Smooth muscle cell (in vitro differentiated cells): Measurements from ENCODE around the gene PTPRN2. TPM values are rescaled to one million over a fixed set of nuclear protein-coding genes. Genes with fewer than 3 reads are reported as not detected.

Source experiments
- DNase-seq: peaks from one replicate; lab custom pipeline; 2025; ENCODE audit not compliant: unreplicated experiment; lab: John Stamatoyannopoulos, UW
- H2AFZ ChIP-seq: fragments of 200-600 bp; sonication (generic); 2 replicates; pipeline ENCODE4 v1.6.0; 2016; ENCODE audit warnings: antibody characterized with exemption, low read depth, mild to moderate bottlenecking
- H3F3A ChIP-seq: fragments of 200-600 bp; sonication (generic); 2 replicates; pipeline ENCODE4 v1.6.0; 2017; ENCODE audit warnings: antibody characterized with exemption, low read depth
- H3K27ac ChIP-seq: fragments of 200-600 bp; sonication (generic); 2 replicates; pipeline ENCODE4 v1.5.1; 2016; ENCODE audit warnings: low read depth, mild to moderate bottlenecking
- H3K27me3 ChIP-seq: fragments of 200-600 bp; sonication (generic); 2 replicates; pipeline ENCODE4 v1.6.1; 2016; ENCODE audit warnings: low read depth, mild to moderate bottlenecking
- H3K36me3 ChIP-seq: fragments of 200-600 bp; sonication (generic); 2 replicates; pipeline ENCODE4 v1.5.1; 2016; ENCODE audit warnings: low read depth
- H3K4me1 ChIP-seq: fragments of 200-600 bp; sonication (generic); 2 replicates; pipeline ENCODE4 v1.5.1; 2016; ENCODE audit warnings: low read depth
- H3K4me2 ChIP-seq: fragments of 200-600 bp; sonication (generic); 2 replicates; pipeline ENCODE4 v1.6.0; 2016; ENCODE audit warnings: mild to moderate bottlenecking
- H3K4me3 ChIP-seq: fragments of 200-600 bp; sonication (generic); 2 replicates; pipeline ENCODE4 v1.5.1; 2016; ENCODE audit warnings: mild to moderate bottlenecking
- H3K79me2 ChIP-seq: fragments of 200-600 bp; sonication (generic); 2 replicates; pipeline ENCODE4 v1.6.0; 2016; ENCODE audit warnings: low read depth, mild to moderate bottlenecking
- H3K9ac ChIP-seq: fragments of 200-600 bp; sonication (generic); 2 replicates; pipeline ENCODE4 v1.6.0; 2016; ENCODE audit warnings: low read depth
- H3K9me3 ChIP-seq: fragments of 200-600 bp; sonication (generic); replicated peaks from 2 replicates; pipeline ENCODE4 v1.5.1; 2016; ENCODE audit warnings: low read depth
- H4K20me1 ChIP-seq: fragments of 200-600 bp; sonication (generic); 2 replicates; pipeline ENCODE4 v1.6.0; 2016; ENCODE audit warnings: low read depth
- WGBS: methylation state at CpG from one replicate; pipeline ENCODE4 v1.1.7; 2016; ENCODE audit warnings: low lambda C conversion rate; 5-methylcytosine and 5-hydroxymethylcytosine counted together
- polyA plus RNA-seq: library from polyadenylated mRNA; unstranded; fragments of >200 nt; fragmentation: Nextera tagmentation; extraction: Ambion mirVana; gene quantifications from 2 replicates; pipeline ENCODE4 v1.2.1, GENCODE V29; 2016
- total RNA-seq: library from RNA; depleted of rRNA; stranded (reverse); fragments of >200 nt; gene quantifications from 2 replicates; pipeline ENCODE4 v1.2.3, GENCODE V29; 2014
- TF ChIP-seq, protein P1 (sequence below): fragments of 200-600 bp; sonication (generic); IDR thresholded peaks from 2 replicates; pipeline ENCODE4 v1.5.1; 2017; ENCODE audit warnings: borderline replicate concordance, mild to moderate bottlenecking, antibody characterized with exemption; ENCODE audit not compliant: insufficient read depth, poor library complexity, severe bottlenecking

PTPRN2 gene
- total and polyA plus RNA-seq, 2 experiments from 2014 or later: 0.09 to 0.87 TPM

DNA sequence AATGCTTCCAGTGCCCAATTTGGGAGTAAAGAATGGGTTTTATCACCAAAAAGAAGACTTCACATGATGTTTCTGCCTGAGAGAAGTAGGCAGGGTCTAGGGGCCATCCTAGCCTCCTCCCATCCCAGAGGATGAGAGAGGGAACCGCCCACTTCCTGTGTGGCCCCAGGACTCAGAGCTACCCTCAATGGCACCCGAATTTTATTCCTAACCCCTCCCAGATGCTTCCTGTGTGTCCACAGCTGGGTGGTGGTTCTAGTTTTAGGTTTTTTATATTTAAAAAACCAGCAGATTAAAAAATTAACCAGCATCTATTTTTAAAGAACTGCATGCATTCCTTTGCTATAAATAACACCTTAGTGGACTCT, 583.5 kb downstream of the PTPRN2 start:
- Histone ChIP-seq H3K9me3 (no peaks in the 10 kb centered on the region), H3K27me3 (peaks cover 8% of the 10 kb centered on the region)
- 49% methylated on average over 2 of the region's 2 CpGs for WGBS

GRCh38 chr7:158003441-158004122, 584.0 kb downstream of the PTPRN2 start:
- Histone ChIP-seq H3K4me2 (no peak overlapping the region), H3K36me3 (no peaks in the 10 kb centered on the region), H3K4me3 (no peak overlapping the region), H2AFZ (no peak overlapping the region), H3K79me2 (no peaks in the 10 kb centered on the region), H3K27ac (no peak overlapping the region), H4K20me1 (no peaks in the 10 kb centered on the region), H3K9me3 (no peaks in the 10 kb centered on the region), H3K9ac (no peak overlapping the region), H3K27me3 (peaks cover 3% of the 10 kb centered on the region), H3F3A (no peaks in the 10 kb centered on the region), H3K4me1 (peaks cover 4% of the 10 kb centered on the region)
- DNase-seq: no peak
- 91% methylated on average over 23 of the region's 23 CpGs for WGBS
- TF ChIP-seq, protein P1, sequence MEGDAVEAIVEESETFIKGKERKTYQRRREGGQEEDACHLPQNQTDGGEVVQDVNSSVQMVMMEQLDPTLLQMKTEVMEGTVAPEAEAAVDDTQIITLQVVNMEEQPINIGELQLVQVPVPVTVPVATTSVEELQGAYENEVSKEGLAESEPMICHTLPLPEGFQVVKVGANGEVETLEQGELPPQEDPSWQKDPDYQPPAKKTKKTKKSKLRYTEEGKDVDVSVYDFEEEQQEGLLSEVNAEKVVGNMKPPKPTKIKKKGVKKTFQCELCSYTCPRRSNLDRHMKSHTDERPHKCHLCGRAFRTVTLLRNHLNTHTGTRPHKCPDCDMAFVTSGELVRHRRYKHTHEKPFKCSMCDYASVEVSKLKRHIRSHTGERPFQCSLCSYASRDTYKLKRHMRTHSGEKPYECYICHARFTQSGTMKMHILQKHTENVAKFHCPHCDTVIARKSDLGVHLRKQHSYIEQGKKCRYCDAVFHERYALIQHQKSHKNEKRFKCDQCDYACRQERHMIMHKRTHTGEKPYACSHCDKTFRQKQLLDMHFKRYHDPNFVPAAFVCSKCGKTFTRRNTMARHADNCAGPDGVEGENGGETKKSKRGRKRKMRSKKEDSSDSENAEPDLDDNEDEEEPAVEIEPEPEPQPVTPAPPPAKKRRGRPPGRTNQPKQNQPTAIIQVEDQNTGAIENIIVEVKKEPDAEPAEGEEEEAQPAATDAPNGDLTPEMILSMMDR: no peak

More for the DNA sequence above, 583.5 kb downstream of the PTPRN2 start:
- no peak overlapping the region for H3K4me3 ChIP-seq
- TF ChIP-seq, protein P1: no peak
- H3F3A ChIP-seq: no peaks in the 10 kb centered on the region
- no peak overlapping the region for H2AFZ ChIP-seq
- H3K9ac ChIP-seq: no peak overlapping the region
- DNase-seq: no peak
- H3K79me2 ChIP-seq: no peaks in the 10 kb centered on the region
- no peaks in the 10 kb centered on the region for H4K20me1 ChIP-seq
- H3K4me2 ChIP-seq: no peak overlapping the region
- H3K4me1 ChIP-seq: peaks cover 9% of the 10 kb centered on the region
- no peaks in the 10 kb centered on the region for H3K36me3 ChIP-seq
- H3K27ac ChIP-seq: no peak overlapping the region

- WGBS: 96% methylated on average over 17 of the region's 17 CpGs
- no peaks in the 10 kb centered on the region for H3K4me1 ChIP-seq
- TF ChIP-seq, protein P1: no peak
- no peaks in the 10 kb centered on the region for H4K20me1 ChIP-seq
- no peaks in the 10 kb centered on the region for H3K9me3 ChIP-seq
- H3K27ac ChIP-seq: no peak overlapping the region
- H2AFZ ChIP-seq: no peak overlapping the region
- no peaks in the 10 kb centered on the region for H3K79me2 ChIP-seq
- no peak overlapping the region for H3K4me2 ChIP-seq
- H3F3A ChIP-seq: no peaks in the 10 kb centered on the region
- no peak for DNase-seq
- no peak overlapping the region for H3K9ac ChIP-seq
- H3K27me3 ChIP-seq: no peaks in the 10 kb centered on the region
- no peaks in the 10 kb centered on the region for H3K36me3 ChIP-seq
- no peak overlapping the region for H3K4me3 ChIP-seq
Observed at GRCh38 chr7:158002486-158003080, 585.0 kb downstream of the PTPRN2 start.
